HepG2 (cell line): ENCODE data around the gene MIER2. TPM values are rescaled to one million over a fixed set of nuclear protein-coding genes. Genes with fewer than 3 reads are reported as not detected.

Source experiments
- ATAC-seq: fragments of 200-7000 bp; cut with Tn5 transposase; 3 replicates; pipeline ENCODE4 v1.9.1; 2020; ENCODE audit warnings: mild to moderate bottlenecking, moderate library complexity
- BruUV-seq: library from RNA; stranded (reverse); fragments of 400-500 nt; replicated peaks from 2 replicates; lab custom pipeline; 2021; lab: Mats Ljungman, UMichigan
- CTCF ChIA-PET: fragments of 300-600 bp; formaldehyde crosslinking; extraction: SDS; loops from one replicate; lab custom pipeline; 2021; ENCODE audit warnings: low total read pairs, inconsistent platforms, low intra/inter-chr PET ratio; lab: Yijun Ruan, JAX
- POLR2A ChIA-PET: fragments of 350-600 bp; sonication (Branson Sonifier 250); formaldehyde crosslinking; loops from one replicate; lab custom pipeline; 2020; ENCODE audit warnings: antibody characterized with exemption, inconsistent platforms; lab: Yijun Ruan, JAX
- DNase-seq: peaks from one replicate; pipeline ENCODE4 v3.0.0-alpha.2; 2015; ENCODE audit warnings: low spot score
- FAIRE-seq: peaks from 3 replicates; lab custom pipeline; 2011; peaks lifted over from hg19 to GRCh38; lab: Jason Lieb, UNC
- H2AFZ ChIP-seq: one replicate; pipeline ENCODE4 v1.6.1; 2011; ENCODE audit warnings: low read length, inconsistent platforms
- H3K27ac ChIP-seq: fragments of 300-600 bp; 3 replicates; pipeline ENCODE4 v1.8.0; 2011; ENCODE audit warnings: mixed run types, mild to moderate bottlenecking, mixed read lengths, low read length, inconsistent platforms; ENCODE audit not compliant: insufficient read depth; ENCODE audit errors: extremely low read length
- H3K27me3 ChIP-seq, 2 experiments: fragments of 200-600 bp in 1 of 2; 2 replicates in 1 of 2; 3 replicates in 1 of 2; pipeline versions ENCODE4 v1.6.0 to v1.8.0; 2011; ENCODE audit warnings: low read length in 2 of 2, mild to moderate bottlenecking in 2 of 2, moderate library complexity in 2 of 2, inconsistent platforms in 1 of 2; ENCODE audit not compliant: insufficient read depth in 2 of 2, control insufficient read depth in 1 of 2
- H3K36me3 ChIP-seq, 2 experiments: fragments of 200-600 bp in 1 of 2; replicated peaks in 1 of 2; 2 replicates in 1 of 2; 3 replicates in 1 of 2; pipeline versions ENCODE4 v1.5.1 to v1.8.0; 2011; ENCODE audit warnings: low read length in 2 of 2, inconsistent platforms in 1 of 2; ENCODE audit not compliant: insufficient read depth in 2 of 2, control insufficient read depth in 1 of 2
- H3K4me1 ChIP-seq: 2 replicates; pipeline ENCODE4 v1.5.1; 2012; ENCODE audit warnings: low read length, inconsistent platforms; ENCODE audit not compliant: insufficient read depth
- H3K4me2 ChIP-seq: 2 replicates; pipeline ENCODE4 v1.6.0; 2011; ENCODE audit warnings: low read depth, low read length, inconsistent platforms
- H3K4me3 ChIP-seq, 3 experiments: fragments of 200-600 bp in 1 of 3; sonication (generic), shearing (Covaris generic) in 1 of 3; replicated peaks in 1 of 3; 2 replicates each; pipeline ENCODE4 v1.5.1; 2011 to 2016; ENCODE audit warnings: low read length in 3 of 3, inconsistent platforms in 2 of 3, low read depth in 2 of 3, mild to moderate bottlenecking in 2 of 3, control low read depth in 1 of 3, mixed read lengths in 1 of 3; ENCODE audit not compliant: insufficient read depth in 1 of 3
- H3K79me2 ChIP-seq: one replicate; pipeline ENCODE4 v1.6.1; 2011; ENCODE audit warnings: low read length, inconsistent platforms; ENCODE audit not compliant: insufficient read depth
- H3K9ac ChIP-seq: 2 replicates; pipeline ENCODE4 v1.6.0; 2011; ENCODE audit warnings: mild to moderate bottlenecking, low read depth, low read length, inconsistent platforms; ENCODE audit not compliant: insufficient read depth
- H3K9me3 ChIP-seq: 2 replicates; pipeline ENCODE4 v1.5.1; 2012; ENCODE audit warnings: mild to moderate bottlenecking, low read length
- H4K20me1 ChIP-seq: 2 replicates; pipeline ENCODE4 v1.6.0; 2011; ENCODE audit warnings: inconsistent platforms, mild to moderate bottlenecking, low read length, moderate library complexity; ENCODE audit not compliant: insufficient read depth
- AGO2 ChIP-seq: fragments of 200-400 bp; formaldehyde crosslinking; optimal IDR thresholded peaks from 2 replicates; pipeline ENCODE3; 2017; ENCODE audit warnings: mild to moderate bottlenecking, low read depth, low read length, moderate library complexity
- CENPX ChIP-seq: sonication (generic); formaldehyde crosslinking; IDR thresholded peaks from 2 replicates; pipeline ENCODE4 v1.9.0; 2021; ENCODE audit warnings: mild to moderate bottlenecking, missing genetic modification reagents, moderate library complexity
- DMTF1 ChIP-seq: sonication (generic); formaldehyde crosslinking; IDR thresholded peaks from 2 replicates; pipeline ENCODE4 v1.4.0; 2020; ENCODE audit warnings: mild to moderate bottlenecking, missing genetic modification reagents
- HNRNPL ChIP-seq: fragments of 200-400 bp; formaldehyde crosslinking; IDR thresholded peaks from 2 replicates; pipeline ENCODE4 v1.6.1; 2017; ENCODE audit warnings: mild to moderate bottlenecking, low read depth, low read length
- NFAT5 ChIP-seq: sonication (generic); formaldehyde crosslinking; IDR thresholded peaks from 2 replicates; pipeline ENCODE4 v1.4.0; 2020; ENCODE audit warnings: missing genetic modification reagents
- NFE2L1 ChIP-seq: sonication (generic); formaldehyde crosslinking; IDR thresholded peaks from 2 replicates; pipeline ENCODE4 v1.4.0; 2020; ENCODE audit warnings: missing genetic modification reagents, mild to moderate bottlenecking, borderline replicate concordance
- NRL ChIP-seq: sonication (generic); formaldehyde crosslinking; IDR thresholded peaks from 2 replicates; pipeline ENCODE4 v1.5.0; 2020; ENCODE audit warnings: missing genetic modification reagents, mild to moderate bottlenecking, moderate library complexity, borderline replicate concordance
- PHB2 ChIP-seq: fragments of 450-650 bp; IDR thresholded peaks from 2 replicates; pipeline ENCODE4 v1.6.1; 2018; ENCODE audit not compliant: partially characterized antibody
- RARA ChIP-seq: IDR thresholded peaks from 2 replicates; pipeline ENCODE4 v1.6.1; 2016; ENCODE audit warnings: missing genetic modification reagents, missing compliant biosample characterization
- WGBS: methylation state at CpG from one replicate; pipeline ENCODE4 v1.1.6; 2017; ENCODE audit warnings: low lambda C conversion rate; 5-methylcytosine and 5-hydroxymethylcytosine counted together
- in situ Hi-C: cut with HindIII; loops from 2 replicates; pipeline ENCODE4 v1.10.0; 2017; ENCODE audit warnings: low pct_unique_long_range_greater_than_20kb; ENCODE audit not compliant: extremely low pct_ligation_motif_present
- intact Hi-C: fragments of 100-400 bp; cut with micrococcal nuclease; formaldehyde crosslinking; loops from one replicate; pipeline ENCODE4 v1.10.0; 2022; ENCODE audit not compliant: unreplicated experiment
- polyA plus RNA-seq, 8 experiments: library from polyadenylated mRNA; depleted of rRNA in 3 of 8; stranded (reverse) in 7 of 8; unstranded in 1 of 8; fragments of >200 nt; fragmentation: Illumina TruSeq in 4 of 8; extraction: Trizol in 4 of 8; gene quantifications; 2 replicates each; pipeline versions ENCODE4 v1.2.1 to v1.2.3, GENCODE V29; 2011 to 2016; ENCODE audit warnings: low read depth in 4 of 8, missing spikeins in 1 of 8, mixed read lengths in 1 of 8; ENCODE audit not compliant: insufficient read depth in 1 of 8
- total RNA-seq, 5 experiments: library from RNA; depleted of rRNA; stranded (reverse); fragments of >200 nt; fragmentation: Illumina TruSeq; extraction: Trizol; gene quantifications; 2 replicates each; pipeline ENCODE4 v1.2.3, GENCODE V29; 2016; ENCODE audit warnings: low read depth in 1 of 5

Gene MIER2
- total and polyA plus RNA-seq, 2 of the 13 experiments (the other 11 are each of a cell fraction or from before 2014, with no cell fraction given) = 9.6 to 25.7 TPM

GRCh38 chr19:325937-326565 is 18.5 kb downstream of the MIER2 start:
- Histone ChIP-seq H3K4me2 (no peak overlapping the region), H3K27me3 (no peaks in the 10 kb centered on the region), H4K20me1 (peaks cover 2% of the 10 kb centered on the region; the same call in 1 of the 2 replicates), H3K4me1 (no peaks in the 10 kb centered on the region), H2AFZ (no peak overlapping the region), H3K4me3 (no peak overlapping the region), H3K79me2 (no peaks in the 10 kb centered on the region), H3K9me3 (peaks cover 9% of the 10 kb centered on the region), H3K9ac (no peak overlapping the region), H3K27ac (no peak overlapping the region), H3K36me3 (peaks cover 35 to 77% of the 10 kb centered on the region in 2 experiments)
- intact Hi-C loops = no loop called here
- ATAC-seq (no peak), DNase-seq (no peak), FAIRE-seq (no peak)
- TF ChIP-seq AGO2 (peak; percentile 59), HNRNPL (peak; percentile 79; the same call in 1 of the 2 replicates), NRL (CRISPR knock-in tag) (no peak)
- ChIA-PET POLR2A (no interaction called here), CTCF (no interaction called here)
- in situ Hi-C loops = no loop called here
- no TSS peak for BruUV-seq
- 98% methylated on average over 23 of the region's 33 CpGs for WGBS

- DNase-seq = no peak
- H3K79me2 ChIP-seq = no peaks in the 10 kb centered on the region
- H3K4me2 ChIP-seq = no peak overlapping the region
- BruUV-seq = no TSS peak
- H3K36me3 ChIP-seq = peaks cover 35 to 76% of the 10 kb centered on the region in 2 experiments
- ChIA-PET CTCF (no interaction called here), POLR2A (no interaction called here)
- H3K27ac ChIP-seq = no peak overlapping the region
- no peak overlapping the region for H3K4me3 ChIP-seq
- no peak overlapping the region for H2AFZ ChIP-seq
- no peak; the same call in 1 of the 3 replicates for ATAC-seq
- H3K27me3 ChIP-seq = no peaks in the 10 kb centered on the region
- peaks cover 2% of the 10 kb centered on the region; the same call in 1 of the 2 replicates for H4K20me1 ChIP-seq
- H3K4me1 ChIP-seq = no peaks in the 10 kb centered on the region
- intact Hi-C loops (no loop called here), in situ Hi-C loops (no loop called here)
- peaks cover 9% of the 10 kb centered on the region for H3K9me3 ChIP-seq
- H3K9ac ChIP-seq = no peak overlapping the region
- no peak for FAIRE-seq
- WGBS = 97% methylated on average over 16 of the region's 24 CpGs
- TF ChIP-seq CENPX (CRISPR knock-in tag) (no peak), RARA (no peak), DMTF1 (CRISPR knock-in tag) (no peak), NFAT5 (CRISPR knock-in tag) (no peak), PHB2 (no peak), NFE2L1 (CRISPR knock-in tag) (no peak)
Measured at GRCh38 chr19:325173-325936, 19.2 kb downstream of the MIER2 start.
